Measurements from ENCODE around the gene ABCD1. TPM values are rescaled to one million over a fixed set of nuclear protein-coding genes. Genes with fewer than 3 reads are reported as not detected.

ABCD1 gene
- total RNA-seq, 2 experiments from 2014 or later, result 8.6 to 9.2 TPM

DNA sequence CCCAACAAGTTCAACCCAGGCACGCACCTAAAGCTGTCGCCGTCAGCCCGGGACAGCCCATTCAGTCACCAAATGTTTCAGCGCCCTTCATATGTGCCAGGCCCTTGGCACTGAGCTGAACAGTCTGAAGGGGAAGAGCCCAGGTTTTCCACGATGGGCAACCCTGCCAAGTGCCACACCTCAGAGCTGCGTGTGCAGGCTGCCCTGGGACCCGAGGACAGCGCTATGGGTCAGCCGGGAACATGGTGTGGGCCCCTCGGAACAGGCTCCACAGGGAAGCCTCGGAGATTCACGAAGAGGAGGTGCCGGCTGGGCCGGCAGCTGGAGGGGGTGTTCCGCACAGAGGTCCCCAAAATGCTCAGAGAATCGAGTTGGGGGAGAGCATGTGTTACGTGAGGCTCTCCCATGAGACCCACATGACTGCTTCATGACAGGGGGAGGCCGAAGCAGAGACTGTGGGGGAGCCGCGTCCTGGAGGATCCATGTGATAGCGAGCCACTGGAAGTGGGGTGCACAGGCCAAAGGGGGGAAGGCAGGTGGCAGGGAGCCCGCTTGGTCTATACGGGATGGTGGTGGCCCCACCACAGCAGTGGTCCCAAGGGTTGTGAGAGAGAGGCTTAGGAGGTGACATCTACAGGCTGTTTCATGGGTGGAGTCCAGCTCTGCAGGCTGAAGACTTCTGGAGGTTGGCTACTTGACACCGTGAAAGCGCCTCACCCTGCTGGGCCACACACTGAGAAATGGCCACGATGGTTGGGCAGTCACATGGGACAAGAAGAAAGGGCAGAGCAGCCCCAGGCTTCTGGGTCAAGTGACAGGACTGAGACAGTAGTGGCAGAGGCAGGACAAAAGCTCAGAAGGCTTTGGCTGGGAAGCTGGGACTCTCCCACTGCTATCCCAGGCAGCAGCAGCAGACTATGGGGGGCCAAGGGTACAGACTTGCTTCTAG, 14.7 kb upstream of the ABCD1 start:
- Mint-ChIP-seq H3K36me3 (ENCODE audit: low read depth) (peaks cover 40% of the 10 kb centered on the region), H3K9me3 (no peaks in the 10 kb centered on the region), H3K4me1 (ENCODE audit: low read depth) (peaks cover 13% of the 10 kb centered on the region), H3K27me3 (no peaks in the 10 kb centered on the region), H3K4me3 (no peak overlapping the region), H3K27ac (no peak overlapping the region)
- POLR2A ChIA-PET, result no interaction called here
- H3K9me3 ChIP-seq (ENCODE audit: control insufficient read depth in 1 of 2, insufficient read depth in 1 of 2, low read length in 2 of 2), result no peaks in the 10 kb centered on the region
- intact Hi-C loops (cut with DNase I, micrococcal nuclease), result no loop called here
- H3K4me3 ChIP-seq (ENCODE audit: low read length), result no peak overlapping the region
- TF ChIP-seq, protein P1, sequence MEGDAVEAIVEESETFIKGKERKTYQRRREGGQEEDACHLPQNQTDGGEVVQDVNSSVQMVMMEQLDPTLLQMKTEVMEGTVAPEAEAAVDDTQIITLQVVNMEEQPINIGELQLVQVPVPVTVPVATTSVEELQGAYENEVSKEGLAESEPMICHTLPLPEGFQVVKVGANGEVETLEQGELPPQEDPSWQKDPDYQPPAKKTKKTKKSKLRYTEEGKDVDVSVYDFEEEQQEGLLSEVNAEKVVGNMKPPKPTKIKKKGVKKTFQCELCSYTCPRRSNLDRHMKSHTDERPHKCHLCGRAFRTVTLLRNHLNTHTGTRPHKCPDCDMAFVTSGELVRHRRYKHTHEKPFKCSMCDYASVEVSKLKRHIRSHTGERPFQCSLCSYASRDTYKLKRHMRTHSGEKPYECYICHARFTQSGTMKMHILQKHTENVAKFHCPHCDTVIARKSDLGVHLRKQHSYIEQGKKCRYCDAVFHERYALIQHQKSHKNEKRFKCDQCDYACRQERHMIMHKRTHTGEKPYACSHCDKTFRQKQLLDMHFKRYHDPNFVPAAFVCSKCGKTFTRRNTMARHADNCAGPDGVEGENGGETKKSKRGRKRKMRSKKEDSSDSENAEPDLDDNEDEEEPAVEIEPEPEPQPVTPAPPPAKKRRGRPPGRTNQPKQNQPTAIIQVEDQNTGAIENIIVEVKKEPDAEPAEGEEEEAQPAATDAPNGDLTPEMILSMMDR (IDR thresholded peaks at IDR 0.05), result no peak
- no peak overlapping the region for H3K27ac ChIP-seq (ENCODE audit: low read depth in 1 of 2, low read length in 2 of 2)
- no peaks in the 10 kb centered on the region for H3K27me3 ChIP-seq (ENCODE audit: control insufficient read depth in 1 of 2, insufficient read depth in 2 of 2, low read length in 2 of 2)
- H3K4me1 ChIP-seq (ENCODE audit: insufficient read depth, low read length), result peaks cover 5% of the 10 kb centered on the region
- H3K36me3 ChIP-seq (ENCODE audit: insufficient read depth, low read length), result peaks cover 47% of the 10 kb centered on the region
- ATAC-seq (ENCODE audit: poor library complexity) (no peak), DNase-seq (no peak)
- CTCF ChIA-PET, result no interaction called here

DNA sequence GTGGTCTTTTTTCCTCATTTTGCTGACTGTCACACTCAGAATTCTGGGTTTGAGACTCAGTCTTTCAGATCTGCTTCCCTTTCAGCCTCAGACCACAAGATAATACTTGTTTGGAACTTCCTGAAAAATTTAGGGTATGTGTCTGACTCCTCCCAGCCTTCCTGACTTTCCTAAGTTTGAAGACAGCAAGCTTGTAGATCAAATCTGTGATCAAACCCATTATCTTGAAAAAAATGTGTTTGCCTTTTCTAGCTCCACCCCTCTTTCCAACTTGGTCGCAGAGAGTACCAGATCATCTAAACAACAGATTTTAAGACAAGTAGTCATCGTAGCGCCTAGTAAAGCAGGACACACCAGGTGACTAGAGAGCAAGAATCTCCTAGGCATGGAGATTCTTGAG, 10.4 kb upstream of the ABCD1 start:
- ATAC-seq (ENCODE audit: poor library complexity) (no peak), DNase-seq (no peak)
- Mint-ChIP-seq H3K27me3 (no peaks in the 10 kb centered on the region), H3K36me3 (ENCODE audit: low read depth) (peaks cover 49% of the 10 kb centered on the region), H3K4me1 (ENCODE audit: low read depth) (peaks cover 6% of the 10 kb centered on the region), H3K27ac (no peak overlapping the region), H3K4me3 (no peak overlapping the region), H3K9me3 (no peaks in the 10 kb centered on the region)
- Histone ChIP-seq H3K4me3 (ENCODE audit: low read length) (no peak overlapping the region), H3K9me3 (ENCODE audit: control insufficient read depth in 1 of 2, insufficient read depth in 1 of 2, low read length in 2 of 2) (no peaks in the 10 kb centered on the region), H3K27me3 (ENCODE audit: control insufficient read depth in 1 of 2, insufficient read depth in 2 of 2, low read length in 2 of 2) (no peaks in the 10 kb centered on the region), H3K27ac (ENCODE audit: low read depth in 1 of 2, low read length in 2 of 2) (no peak overlapping the region), H3K36me3 (ENCODE audit: insufficient read depth, low read length) (peaks cover 60% of the 10 kb centered on the region), H3K4me1 (ENCODE audit: insufficient read depth, low read length) (peaks cover 7% of the 10 kb centered on the region)
- intact Hi-C loops (cut with DNase I, micrococcal nuclease), result no loop called here
- TF ChIP-seq, protein P1 (IDR thresholded peaks at IDR 0.05), result no peak
- ChIA-PET POLR2A (no interaction called here), CTCF (interaction anchor here (0.7 kb wide), 1 partner anchor 1481 kb away, joined by 3 read pairs; no protein-coding TSS in a partner anchor)

DNA sequence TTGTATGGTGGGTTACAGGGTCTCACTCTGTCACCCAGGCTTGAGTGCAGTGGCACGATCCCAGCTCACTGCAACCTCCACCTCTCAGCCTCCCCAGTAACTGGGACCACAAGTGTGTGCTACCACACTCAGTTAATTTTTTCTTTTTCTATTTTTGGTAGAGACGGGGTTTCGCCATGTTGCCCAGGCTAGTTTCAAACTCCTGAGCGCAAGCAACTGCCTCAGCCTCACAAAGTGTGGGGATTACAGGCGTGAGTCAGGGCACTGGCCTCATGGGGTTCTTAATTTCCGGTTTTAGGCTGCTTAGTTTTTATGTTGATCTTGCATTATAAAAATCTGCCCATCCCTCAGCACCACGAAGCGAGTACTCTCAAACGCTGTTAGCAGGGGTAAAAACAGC, 7.2 kb upstream of the ABCD1 start:
- intact Hi-C loops (cut with DNase I, micrococcal nuclease), result no loop called here
- no peak overlapping the region for H3K27ac Mint-ChIP-seq
- no peaks in the 10 kb centered on the region for H3K9me3 ChIP-seq (ENCODE audit: control insufficient read depth in 1 of 2, insufficient read depth in 1 of 2, low read length in 2 of 2)
- H3K4me1 Mint-ChIP-seq (ENCODE audit: low read depth), result peaks cover 14% of the 10 kb centered on the region
- H3K27me3 Mint-ChIP-seq, result no peaks in the 10 kb centered on the region
- H3K9me3 Mint-ChIP-seq, result no peaks in the 10 kb centered on the region
- no peaks in the 10 kb centered on the region for H3K27me3 ChIP-seq (ENCODE audit: control insufficient read depth in 1 of 2, insufficient read depth in 2 of 2, low read length in 2 of 2)
- peaks cover 55% of the 10 kb centered on the region for H3K36me3 ChIP-seq (ENCODE audit: insufficient read depth, low read length)
- POLR2A ChIA-PET, result no interaction called here
- DNase-seq, result no peak
- peaks cover 61% of the 10 kb centered on the region for H3K36me3 Mint-ChIP-seq (ENCODE audit: low read depth)
- no peak overlapping the region for H3K4me3 Mint-ChIP-seq
- CTCF ChIA-PET, result no interaction called here
- ATAC-seq (ENCODE audit: poor library complexity), result no peak
- no peak overlapping the region for H3K27ac ChIP-seq (ENCODE audit: low read depth in 1 of 2, low read length in 2 of 2)
- H3K4me3 ChIP-seq (ENCODE audit: low read length), result no peak overlapping the region
- TF ChIP-seq, protein P1 (IDR thresholded peaks at IDR 0.05), result no peak
- H3K4me1 ChIP-seq (ENCODE audit: insufficient read depth, low read length), result peaks cover 17% of the 10 kb centered on the region

Measured in CD4-positive, alpha-beta T cell (primary cell).